Forelimb muscle (tissue), 1 donor: ENCODE results near the gene SLC2A11. TPM values are rescaled to one million over a fixed set of nuclear protein-coding genes. Genes with fewer than 3 reads are reported as not detected.
"Not testable (repeated sequence)": the region's sequence is repeated elsewhere in the genome, so short reads cannot be mapped to it uniquely, and the experiment has no call there.

Experiments
- DNase-seq: peaks from one replicate; pipeline ENCODE4 v3.0.0-alpha.2; 2013; ENCODE audit warnings: low read depth
- polyA plus RNA-seq: library from polyadenylated mRNA; unstranded; fragments of 120-200 nt; gene quantifications from one replicate; pipeline ENCODE4 v1.2.1, GENCODE V29; 2013; ENCODE audit not compliant: insufficient read length

Gene SLC2A11
- polyA plus RNA-seq, 1 donor: 9.8 TPM

DNA sequence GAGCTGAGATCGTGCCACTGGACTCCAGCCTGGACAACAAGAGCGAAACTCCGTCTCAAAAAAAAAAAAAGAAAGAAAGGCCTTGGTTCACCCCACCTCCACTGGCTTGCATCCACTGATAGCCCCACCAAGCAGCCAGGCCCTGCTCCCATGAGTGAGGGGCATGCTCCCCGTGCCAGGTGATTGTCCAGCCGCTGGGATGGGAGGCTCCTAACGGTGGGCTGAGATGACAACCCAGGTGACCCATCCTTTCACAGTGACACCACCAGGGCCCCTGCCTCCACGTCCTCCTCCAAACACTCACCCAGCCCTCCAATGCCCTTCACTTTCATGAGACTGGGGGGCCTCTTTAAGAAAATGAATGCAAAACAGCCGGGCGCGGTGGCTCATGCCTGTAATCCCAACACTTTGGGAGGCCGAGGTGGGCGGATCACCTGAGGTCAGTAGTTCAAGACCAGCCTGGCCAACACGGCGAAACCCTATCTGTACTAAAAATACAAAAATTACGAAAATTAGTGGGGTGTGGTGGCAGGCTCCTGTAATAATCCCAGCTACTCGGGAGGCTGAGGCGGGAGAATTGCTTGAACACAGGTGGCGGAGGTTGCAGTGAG is 10.3 kb upstream of the SLC2A11 start:
- DNase-seq: no peak

DNA sequence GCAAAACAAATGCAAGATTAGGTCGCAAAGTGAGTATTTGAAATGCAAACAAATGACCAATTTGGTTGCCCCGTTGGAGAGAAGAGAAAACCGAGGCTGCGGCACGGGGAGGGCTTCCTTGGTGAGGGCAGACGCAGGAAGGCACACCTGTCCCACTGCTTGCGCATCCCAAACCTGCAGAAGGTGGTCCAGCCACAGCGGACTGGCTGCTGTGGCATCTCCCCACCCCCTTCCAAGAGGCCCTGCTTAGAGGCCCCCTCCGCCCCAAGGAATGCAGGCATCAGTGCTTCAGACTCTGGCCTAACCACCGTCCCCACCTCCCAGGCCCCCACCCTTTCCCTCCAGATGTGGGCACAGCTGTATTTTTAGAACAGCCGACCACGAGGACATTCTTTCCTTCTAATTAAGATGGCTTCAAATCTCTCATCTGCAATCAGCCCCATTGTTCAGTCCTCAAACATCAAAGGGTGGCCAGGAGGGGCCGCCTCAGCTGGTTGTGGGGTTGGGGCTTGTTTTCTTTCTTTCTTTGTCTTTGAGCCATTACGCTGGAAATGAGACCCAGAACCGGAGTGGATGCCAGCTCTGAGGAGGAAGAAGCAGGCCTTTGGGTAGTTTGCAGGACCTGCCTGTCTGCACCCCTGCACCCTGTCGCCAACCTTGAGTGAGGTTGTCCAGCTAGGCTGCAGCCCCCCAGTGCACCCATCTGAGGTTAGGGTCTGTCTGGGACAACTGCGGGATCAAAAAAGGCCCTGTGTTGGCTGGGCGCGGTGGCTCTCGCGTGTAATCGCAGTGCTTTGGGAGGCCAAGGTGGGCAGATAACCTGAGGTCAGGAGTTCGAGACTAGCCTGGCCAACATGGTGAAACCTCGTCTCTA is 9.4 kb upstream of the SLC2A11 start:
- no peak for DNase-seq

DNA sequence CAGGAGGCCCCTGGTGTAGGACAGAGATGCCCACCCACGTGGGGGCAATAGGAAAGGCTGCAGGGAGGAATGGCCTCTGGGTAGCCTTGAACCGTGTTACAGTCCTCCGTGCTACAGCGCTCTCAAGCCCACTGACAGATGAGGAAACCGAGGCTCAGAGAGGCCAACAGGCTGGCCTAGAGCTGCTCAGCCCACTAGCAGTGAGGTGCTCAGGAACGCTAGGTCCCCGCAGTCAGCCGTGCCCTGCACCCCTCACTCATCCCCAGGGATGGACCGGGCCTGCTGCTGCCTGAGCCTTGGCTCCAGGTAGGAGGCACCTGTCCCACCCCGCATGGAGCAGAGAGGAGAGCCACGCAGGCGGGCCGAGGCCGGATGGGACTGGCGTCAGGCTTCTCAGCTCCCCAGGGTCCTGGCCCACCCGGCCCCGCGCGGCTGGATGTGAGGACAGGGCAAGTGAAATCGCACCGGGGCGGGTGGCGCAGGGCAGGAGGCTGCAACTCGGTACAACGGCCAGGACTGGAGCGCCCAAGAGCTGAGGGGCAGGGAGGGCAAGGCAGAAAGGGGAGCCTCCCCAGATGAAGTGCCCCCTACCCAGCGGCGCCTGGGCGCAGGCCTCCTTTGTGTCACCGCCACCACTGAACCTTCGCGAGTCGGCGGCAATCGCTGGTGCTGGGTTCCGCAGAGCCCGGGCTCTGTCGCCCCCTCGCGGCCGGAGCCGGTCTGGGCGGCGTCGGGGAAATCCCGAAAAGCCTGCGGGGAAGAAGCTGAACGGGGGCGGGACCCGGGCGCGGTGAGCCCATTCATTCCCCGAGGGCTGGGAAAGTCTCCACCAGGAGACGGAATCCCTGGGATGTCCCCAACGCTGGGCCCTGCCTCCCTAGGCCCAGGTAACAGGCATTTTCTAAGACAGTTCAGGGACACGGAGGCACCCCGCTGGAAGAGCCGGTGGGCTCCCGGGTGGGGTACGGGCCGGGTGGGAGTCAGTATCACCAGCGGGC is 8.4 kb upstream of the SLC2A11 start:
- DNase-seq: no peak

DNA sequence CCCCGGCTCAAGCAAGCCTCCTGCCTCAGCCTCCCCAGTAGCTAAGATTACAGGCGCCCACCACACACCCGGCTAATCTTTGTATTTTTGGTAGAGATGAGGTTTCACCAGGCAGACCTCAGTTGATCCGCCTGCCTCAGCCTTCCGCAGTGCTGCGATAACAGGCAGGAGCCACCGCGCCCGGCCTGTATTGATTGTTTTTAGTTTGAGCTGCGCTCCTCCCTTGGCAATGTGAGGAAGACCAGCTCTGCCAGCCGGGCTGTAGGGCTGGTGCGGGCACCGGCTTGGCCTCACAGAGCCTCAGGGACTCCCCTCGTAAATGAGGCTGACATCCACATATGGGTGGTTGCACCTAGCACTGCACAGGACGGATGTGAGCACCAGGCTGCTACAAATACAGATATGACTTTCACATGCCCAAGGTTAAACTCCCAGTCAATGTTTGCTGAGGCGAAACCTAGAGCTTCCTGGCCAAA is 7.5 kb upstream of the SLC2A11 start:
- no peak for DNase-seq

DNA sequence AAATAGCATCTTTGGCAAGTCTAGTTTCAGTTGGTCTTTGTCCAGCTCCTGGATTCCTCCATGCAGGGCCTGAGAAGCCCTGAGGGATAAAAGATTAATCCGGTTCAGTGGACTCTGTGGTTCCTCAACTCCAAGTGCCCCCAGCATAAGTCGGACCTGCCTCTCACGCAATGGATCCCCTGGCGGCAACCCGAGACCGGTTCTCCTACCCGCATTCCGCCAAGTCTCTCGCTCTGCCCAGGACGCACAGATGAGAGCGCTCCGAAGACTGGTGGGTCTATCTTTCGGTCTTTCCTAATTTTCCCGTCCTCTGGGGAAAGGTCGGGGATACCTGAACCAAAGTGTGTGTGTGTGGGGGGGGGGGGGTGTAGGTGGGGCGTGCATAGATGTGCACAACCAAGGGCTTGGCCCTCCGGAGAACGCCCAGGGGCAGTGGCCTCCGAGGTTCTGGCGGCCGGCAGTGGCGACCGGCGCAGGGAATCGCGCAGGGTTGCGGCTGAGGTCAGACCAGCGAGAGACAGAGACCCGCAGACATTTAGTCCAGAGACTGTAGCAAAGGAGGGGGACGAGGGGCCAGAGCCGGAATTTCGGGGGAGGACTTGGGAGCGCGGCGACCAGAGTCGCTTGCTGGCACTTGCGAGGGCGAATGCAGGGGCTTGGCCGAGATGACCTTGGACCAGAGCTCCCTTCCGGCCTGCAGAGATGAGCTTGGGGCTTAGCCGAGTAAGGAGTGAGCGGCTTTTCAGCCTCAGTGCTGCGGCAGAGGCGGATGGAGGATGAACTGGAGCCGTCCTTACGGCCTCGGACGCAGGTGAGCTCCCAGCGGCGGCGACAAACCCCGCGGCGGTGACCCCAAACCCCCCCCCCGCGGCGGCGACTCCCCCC is 712 bp upstream of the SLC2A11 start:
- DNase-seq: no peak

DNA sequence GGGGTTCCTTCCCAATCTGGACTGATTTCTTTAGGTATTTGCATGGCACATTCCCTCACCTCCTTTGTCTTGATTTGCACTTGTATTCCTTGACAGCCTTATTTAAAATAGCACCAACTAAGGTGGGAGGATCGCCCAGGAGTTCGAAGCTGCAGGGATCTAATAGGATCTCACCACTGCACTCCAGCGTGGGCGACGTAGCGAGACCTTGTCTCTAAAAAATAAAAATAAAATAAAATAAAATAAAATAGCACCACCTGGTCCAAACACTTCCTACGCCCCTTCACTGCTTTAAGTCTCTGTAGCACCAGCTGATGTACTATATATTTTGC is 775 bp downstream of the SLC2A11 start:
- DNase-seq: no peak

DNA sequence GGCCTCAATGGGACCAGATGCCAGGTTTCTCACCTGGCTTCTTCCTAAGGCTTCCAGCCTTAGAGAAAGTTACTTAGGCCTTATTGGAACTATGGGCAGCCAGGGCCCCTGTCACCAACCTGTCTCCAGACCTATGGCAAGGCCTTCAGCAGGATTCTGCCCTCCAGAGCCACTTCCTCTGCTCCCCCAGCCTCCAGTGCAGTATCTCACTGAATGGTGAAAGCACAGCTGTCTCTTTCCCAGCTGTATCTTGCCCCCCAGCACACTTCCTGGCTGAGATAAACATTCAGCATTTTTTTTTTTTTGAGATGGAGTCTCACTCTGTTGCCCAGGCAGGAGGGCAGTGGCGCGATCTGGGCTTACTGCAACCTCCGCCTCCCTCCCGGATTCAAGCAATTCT is 1.5 kb downstream of the SLC2A11 start:
- DNase-seq: no peak

DNA sequence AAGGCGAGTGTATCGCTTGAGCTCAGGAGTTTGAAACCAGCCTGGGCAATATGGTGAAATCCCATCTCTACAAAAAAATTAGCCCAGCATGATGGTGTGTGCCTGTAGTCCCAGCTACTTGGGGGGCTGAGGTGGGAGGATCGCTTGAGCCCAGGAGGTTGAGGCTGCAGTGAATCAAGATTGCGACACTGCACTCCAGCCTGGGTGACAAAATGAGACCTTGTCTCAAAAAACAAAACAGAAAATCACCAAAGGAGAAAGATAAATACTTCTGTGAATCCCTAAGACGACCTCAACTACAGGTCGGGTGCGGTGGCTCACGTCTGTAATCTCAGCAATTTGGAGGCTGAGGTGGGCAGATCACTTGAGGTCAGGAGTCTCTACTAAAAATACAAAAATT is 2.5 kb downstream of the SLC2A11 start:
- not testable (repeated sequence) for DNase-seq

DNA sequence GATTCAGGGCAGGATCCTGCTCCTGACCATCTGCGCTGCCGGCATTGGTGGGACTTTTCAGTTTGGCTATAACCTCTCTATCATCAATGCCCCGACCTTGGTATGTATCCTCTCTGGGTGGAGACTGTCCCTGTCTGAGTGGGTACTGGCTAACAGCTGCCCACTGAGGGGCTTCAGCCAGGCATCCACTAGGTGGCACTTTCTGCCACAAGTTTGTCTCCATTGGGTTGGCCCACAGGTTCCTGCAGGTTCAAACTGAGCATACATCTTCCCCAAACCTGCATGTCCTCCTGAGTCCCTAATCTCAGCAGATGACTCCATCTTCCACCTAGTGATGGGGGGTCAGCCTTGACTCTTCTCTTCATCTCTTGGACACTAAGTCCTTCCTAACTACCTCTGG is 4.4 kb downstream of the SLC2A11 start:
- no peak for DNase-seq

DNA sequence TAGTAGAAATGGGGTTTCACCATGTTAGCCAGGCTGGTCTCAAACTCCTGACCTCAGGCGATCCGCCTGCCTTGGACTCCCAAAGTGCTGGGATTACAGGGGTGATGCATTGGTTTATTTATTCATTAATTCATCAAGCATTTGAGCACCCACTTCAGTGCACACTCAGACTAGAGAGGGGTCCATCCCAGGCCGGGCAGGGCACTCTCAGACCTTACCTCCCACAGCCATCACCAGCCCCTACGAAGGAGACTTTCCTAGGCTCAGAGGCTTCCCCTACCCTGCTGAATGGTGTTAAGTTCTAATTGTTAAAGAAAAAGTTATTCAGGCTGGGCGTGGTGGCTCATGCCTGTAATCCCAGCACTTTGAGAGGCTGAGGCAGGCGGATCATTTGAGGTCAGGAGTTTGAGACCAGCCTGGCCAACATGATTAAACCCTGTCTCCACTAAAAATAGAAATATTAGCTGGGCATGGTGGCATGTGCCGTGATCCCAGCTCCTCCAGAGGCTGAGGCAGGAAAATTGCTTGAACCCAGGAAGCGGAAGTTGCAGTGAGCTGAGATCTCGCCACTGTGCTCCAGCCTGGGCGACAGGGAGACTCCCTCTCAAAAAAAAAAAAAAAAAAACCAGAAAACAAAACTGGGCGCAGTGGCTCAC is 7.0 kb downstream of the SLC2A11 start:
- not testable (repeated sequence) for DNase-seq

DNA sequence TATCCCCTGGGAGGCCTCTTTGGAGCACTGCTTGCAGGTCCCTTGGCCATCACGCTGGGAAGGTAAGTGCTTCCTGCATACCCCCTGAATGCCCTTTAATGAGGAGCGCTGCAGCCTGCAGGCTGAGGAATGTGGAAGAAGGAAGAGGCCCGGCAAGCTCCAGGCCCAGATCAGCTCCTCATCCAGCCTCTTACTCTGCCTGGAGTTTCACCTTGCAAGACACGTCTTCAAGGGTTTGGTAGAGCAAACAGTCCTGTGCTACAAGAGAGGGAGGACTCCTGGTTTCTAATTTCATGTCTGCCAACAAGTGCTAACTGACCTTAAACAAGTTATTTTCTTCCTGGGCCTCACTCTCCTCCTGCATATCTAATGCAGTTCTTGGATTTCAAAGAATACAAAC is 10.9 kb downstream of the SLC2A11 start:
- DNase-seq: no peak

DNA sequence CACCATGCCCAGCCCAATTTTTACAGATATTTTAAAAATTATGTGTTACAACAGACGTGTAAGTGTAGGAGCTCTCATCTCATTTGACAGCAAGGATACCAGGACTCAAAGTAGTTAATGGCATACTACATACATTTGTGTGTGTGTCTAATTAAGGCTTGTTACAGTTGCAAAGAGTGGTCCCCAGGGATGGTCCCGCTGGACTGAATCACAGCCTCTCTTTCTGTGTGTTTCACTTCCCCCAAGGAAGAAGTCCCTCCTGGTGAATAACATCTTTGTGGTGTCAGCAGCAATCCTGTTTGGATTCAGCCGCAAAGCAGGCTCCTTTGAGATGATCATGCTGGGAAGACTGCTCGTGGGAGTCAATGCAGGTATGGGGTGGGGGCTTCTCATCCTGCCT is 17.2 kb downstream of the SLC2A11 start:
- DNase-seq: no peak

DNA sequence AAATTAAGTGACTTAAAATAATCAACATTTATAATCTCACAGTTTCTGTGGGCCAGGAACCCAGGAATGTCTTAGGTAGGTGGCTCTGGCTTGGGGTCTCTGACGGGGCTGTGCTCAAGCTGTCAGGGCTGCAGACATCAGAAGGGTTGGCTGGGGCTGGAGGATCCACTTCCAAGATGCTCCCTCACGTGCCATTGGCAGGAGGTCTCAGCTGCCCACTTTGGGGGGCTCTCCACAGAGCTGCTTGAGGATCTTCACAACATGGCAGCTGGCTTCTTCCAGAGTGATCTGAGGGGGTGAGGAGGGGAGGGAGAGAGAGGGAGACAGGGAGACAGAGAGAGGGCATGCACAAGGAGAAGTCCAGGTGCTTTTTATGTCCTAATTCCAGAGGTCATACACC is 18.1 kb downstream of the SLC2A11 start:
- no peak for DNase-seq

DNA sequence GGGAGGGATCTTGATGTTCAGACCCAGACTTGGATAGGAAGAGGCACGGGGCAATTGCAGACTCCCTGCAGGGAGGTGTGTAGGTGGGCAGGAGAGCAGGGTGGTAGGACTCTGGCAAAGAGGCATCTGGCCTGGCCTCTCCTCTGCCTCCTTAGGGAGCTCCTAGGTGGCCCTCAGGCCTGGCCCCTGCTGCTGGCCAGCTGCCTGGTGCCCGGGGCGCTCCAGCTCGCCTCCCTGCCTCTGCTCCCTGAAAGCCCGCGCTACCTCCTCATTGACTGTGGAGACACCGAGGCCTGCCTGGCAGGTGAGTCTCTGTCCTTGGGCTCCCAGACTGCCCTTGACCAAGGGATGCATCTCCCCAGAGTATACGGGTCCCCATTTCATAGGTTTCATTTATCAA is 19.9 kb downstream of the SLC2A11 start:
- DNase-seq: no peak

DNA sequence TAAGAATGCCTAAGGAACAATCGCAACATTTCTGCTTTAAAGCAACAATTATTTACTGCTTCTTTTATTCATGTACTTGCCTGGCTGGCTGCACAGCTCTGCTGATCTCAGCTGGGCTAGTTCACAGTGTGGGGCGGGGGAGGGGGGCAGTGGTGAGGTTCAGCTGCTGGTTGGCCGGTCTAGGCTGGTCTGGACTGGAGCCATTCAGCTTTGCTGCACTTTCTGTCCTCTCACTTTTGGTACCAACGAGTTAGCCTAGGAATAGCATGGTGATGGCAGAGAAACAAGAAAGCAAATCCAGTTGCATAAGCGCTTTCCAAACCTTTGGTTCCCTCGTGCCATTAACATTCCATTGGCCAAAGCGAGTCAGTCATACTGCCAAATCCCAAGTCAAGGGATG is 20.5 kb downstream of the SLC2A11 start:
- DNase-seq: no peak

DNA sequence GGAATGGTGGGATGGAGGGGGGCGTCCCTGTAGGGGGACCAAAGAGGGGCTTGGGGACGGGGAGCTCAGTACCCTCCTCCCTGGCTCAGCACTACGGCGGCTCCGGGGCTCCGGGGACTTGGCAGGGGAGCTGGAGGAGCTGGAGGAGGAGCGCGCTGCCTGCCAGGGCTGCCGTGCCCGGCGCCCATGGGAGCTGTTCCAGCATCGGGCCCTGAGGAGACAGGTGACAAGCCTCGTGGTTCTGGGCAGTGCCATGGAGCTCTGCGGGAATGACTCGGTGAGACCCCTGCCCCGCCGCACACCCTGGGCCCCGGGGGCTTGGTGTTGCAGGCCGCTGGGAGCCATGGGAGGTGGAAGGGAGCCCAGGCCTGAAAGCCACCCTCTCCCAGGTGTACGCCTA is 24.7 kb downstream of the SLC2A11 start:
- DNase-seq: no peak

DNA sequence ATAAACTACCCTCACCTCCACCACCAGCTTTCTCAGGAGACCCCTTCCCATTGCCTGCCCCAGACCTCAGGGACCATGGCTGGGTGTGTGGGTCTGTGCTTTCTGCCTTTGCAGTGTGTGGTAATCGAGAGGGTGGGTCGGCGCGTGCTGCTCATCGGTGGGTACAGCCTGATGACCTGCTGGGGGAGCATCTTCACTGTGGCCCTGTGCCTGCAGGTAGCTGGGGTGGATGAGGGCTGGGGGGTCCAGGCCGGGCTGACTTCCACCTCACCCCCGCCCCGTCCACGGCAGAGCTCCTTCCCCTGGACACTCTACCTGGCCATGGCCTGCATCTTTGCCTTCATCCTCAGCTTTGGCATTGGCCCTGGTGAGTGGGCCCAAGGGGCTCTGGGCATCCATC is 26.0 kb downstream of the SLC2A11 start:
- DNase-seq: no peak

DNA sequence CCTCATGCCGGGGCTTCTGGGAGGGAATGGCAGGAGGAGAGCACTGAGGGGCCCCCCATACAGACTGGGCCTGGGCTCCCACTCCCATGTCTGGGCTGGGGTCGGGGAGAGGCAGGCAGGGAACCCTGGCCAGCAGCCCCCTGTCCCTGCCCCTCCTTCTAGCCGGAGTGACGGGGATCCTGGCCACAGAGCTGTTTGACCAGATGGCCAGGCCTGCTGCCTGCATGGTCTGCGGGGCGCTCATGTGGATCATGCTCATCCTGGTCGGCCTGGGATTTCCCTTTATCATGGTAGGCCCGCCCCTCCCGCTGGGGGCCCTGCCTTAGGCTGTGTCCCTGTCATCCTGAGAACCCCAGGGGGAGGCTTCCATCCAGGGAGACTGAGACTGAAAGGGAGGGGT is 26.5 kb downstream of the SLC2A11 start:
- no peak for DNase-seq

DNA sequence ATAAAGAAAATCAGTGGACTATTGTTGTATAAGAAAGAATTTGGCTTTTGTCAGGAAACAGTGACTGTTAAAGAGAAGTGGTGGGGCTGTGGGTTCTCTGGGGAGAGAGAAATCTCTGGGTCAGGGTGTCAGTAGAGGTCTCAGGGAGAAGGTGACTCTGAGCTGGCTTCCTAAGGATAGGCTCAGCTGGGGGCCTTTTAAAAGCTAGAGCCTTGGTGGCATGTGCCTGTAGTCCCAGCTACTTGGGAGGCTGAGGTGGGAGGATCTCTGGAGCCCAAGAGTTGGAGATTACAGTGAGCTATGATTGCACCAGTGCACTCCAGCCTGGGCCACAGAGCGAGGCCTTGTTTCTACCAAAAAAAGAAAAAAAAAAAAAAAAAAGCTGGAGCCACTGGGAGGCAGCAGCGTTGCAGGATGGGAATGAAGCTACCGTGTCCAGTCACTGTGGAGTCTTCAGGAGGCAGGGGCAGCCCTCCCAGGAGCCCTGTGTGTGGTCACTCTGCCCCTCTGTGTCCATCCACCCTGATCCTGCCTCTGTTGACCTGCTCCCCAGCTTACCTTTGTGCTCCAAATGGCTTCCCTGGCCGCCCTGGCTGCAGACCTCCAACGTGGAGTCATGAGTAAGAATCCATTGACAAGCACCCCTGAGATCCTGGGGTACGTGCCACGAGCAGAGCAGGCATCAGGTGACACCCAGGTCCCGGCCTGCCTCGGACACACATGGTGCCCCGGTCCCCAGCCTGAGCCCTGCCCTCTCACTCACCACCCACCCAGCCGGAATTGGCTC is 31.1 kb downstream of the SLC2A11 start:
- DNase-seq: no peak

DNA sequence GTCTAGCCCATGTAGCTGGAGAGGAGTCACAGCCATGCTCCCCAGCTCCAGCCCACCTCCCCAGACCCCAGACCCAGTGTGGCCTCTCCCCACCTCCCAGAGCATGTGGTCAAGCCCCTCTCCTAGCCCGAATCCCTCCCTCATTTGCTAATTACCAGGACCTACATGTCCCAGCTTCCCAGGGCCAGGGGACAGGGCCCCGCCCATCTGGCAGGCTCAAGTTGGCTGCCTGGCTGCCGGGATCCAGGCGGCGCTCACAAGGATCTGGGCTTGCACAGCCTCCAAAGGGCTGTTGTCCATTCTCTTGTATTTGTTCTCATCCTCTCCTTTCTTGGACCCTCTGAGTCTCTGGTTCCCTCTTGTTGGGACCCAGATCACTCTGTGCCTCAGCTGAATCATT is 31.9 kb downstream of the SLC2A11 start:
- no peak for DNase-seq
